ENCODE results near the gene BICD2. TPM values are rescaled to one million over a fixed set of nuclear protein-coding genes. Genes with fewer than 3 reads are reported as not detected.
A peak's percentile ranks its signal among the peaks of the same experiment; 100 is the strongest.

Gene BICD2
- polyA plus RNA-seq, 1 donor from 2014 or later = 32.8 TPM

GRCh38 chr9:92763721-92764380 is 782 bp downstream of the BICD2 start:
- no peaks in the 10 kb centered on the region for H3K27me3 Mint-ChIP-seq
- peak overlapping the region; percentile 84 to 97 (median 95) for H3K27ac Mint-ChIP-seq
- peaks cover 37 to 55% (median 53%) of the 10 kb centered on the region in 3 donors for H3K4me1 Mint-ChIP-seq
- no peaks in the 10 kb centered on the region for H3K9me3 Mint-ChIP-seq
- H3K36me3 Mint-ChIP-seq = peaks cover 2% of the 10 kb centered on the region
- H3K4me3 Mint-ChIP-seq = peak overlapping the region; percentile 89 to 99 (median 98)

DNA sequence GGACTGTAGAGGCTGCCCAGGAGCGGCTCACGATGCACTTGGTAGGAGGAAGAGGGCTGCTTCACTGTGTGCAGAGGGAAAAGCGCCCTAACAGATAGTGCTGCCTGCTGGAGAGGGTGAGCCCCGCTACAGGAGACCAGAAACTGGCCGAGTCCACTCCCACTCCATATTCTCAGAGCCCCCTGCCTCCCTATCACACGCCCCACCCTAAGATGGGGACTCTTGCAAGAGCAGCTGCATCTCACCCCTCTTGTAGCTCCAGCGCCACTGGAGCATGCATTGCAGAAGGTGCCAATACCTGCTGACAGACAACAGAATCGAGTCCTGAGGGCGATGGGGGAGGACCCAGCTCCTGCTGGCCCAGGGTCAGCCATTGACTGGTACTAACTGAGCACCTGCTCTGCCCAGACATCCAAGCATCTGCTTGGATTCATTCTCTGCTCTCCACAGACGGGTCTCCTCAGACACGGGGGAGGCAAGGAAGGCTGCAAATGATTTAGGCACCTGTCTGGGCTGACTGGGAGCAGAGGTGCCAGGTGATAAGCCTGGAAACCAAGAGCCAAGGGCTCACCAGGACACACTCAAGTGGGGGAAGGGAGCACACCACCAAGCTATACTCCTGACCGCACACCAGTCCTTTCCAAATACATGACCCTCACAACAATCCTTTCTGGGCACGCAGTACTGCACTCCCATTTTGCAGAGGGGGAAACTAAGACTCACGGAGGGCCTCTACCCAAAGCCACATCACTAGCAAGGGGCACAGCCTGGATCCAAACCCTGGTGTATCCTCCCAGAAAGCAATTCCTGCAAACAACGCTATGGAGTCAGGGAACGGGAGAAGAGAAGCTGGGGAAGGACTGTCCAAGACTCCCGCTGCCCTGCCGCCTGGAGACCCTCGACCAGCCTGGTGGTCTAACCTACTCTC is 1.6 kb downstream of the BICD2 start:
- Mint-ChIP-seq H3K27ac (peak overlapping the region; percentile 84 to 97 (median 95)), H3K36me3 (no peaks in the 10 kb centered on the region), H3K4me3 (peak overlapping the region; percentile 89 to 99 (median 98)), H3K4me1 (peaks cover 36 to 53% (median 53%) of the 10 kb centered on the region in 3 donors), H3K9me3 (no peaks in the 10 kb centered on the region), H3K27me3 (no peaks in the 10 kb centered on the region)

DNA sequence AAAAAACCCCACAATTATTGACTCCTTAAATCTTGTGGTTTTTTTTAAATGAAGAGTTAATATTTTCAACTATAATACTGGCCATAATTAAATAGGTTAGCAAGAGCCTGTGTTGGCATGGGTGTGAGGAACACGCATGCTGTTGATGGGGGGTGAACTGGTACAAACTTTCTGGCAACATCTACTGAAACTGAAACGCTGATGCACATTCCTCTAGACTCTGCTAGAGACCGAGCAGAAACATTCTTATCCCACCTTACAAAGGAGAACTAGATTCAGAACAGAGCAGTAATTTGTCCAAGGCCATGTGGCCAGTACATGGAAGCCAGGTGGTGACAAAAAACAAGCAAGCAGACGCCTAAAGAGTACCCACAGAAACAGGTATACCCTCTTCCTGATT is 2.4 kb downstream of the BICD2 start:
- peaks cover 2% of the 10 kb centered on the region for H3K36me3 Mint-ChIP-seq
- no peaks in the 10 kb centered on the region for H3K9me3 Mint-ChIP-seq
- H3K4me1 Mint-ChIP-seq = peaks cover 36 to 53% (median 53%) of the 10 kb centered on the region in 3 donors
- H3K4me3 Mint-ChIP-seq = peak overlapping the region; percentile 89 to 99 (median 98)
- peak overlapping the region in 2 of 3 donors; percentile 4 to 95 for H3K27ac Mint-ChIP-seq
- no peaks in the 10 kb centered on the region for H3K27me3 Mint-ChIP-seq

DNA sequence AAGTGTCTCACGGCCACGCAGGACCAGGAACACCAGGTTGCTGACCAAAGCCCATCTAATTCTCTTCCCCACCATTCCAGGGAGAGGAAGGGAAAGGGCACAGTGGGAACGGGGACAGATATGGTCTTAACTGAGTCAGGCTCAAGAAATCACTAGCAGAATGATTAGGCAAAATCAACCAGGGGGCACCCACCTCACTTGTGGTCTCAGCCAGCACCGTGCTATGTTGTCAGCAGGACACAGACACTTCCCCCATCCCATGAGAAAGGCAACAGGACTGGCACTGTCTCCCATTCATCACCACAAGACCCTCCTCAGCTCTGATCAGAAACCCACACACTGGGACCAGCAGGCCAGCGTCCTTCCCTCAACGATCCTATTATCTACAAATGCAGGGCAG is 2.9 kb downstream of the BICD2 start:
- H3K4me3 Mint-ChIP-seq = peak overlapping the region; percentile 2 to 89 (median 65)
- H3K4me1 Mint-ChIP-seq = peaks cover 39 to 49% (median 49%) of the 10 kb centered on the region in 3 donors
- no peaks in the 10 kb centered on the region for H3K27me3 Mint-ChIP-seq
- H3K27ac Mint-ChIP-seq = peak overlapping the region in 2 of 3 donors; percentile 44 to 95
- peaks cover 2% of the 10 kb centered on the region for H3K36me3 Mint-ChIP-seq
- no peaks in the 10 kb centered on the region for H3K9me3 Mint-ChIP-seq

DNA sequence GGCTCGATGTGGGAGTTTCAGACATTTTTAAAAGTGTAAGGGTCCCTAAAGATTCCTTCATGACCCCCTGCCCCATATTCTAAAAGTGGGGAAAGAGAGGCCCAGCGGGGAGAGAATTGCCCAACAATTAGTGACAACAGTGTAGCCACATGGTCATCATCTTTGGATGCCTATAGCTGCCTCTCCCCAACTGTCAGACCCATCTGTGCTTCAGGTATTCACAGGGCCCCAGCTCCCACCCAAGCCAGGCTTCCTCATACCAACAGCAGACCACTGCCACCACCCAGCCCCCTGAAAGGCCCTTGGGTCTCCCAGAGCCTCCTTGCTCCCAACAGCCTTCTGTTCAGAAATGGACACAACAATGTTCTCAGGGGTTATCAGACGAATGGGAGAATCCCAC is 4.1 kb downstream of the BICD2 start:
- no peaks in the 10 kb centered on the region for H3K9me3 Mint-ChIP-seq
- peaks cover 3% of the 10 kb centered on the region for H3K36me3 Mint-ChIP-seq
- H3K27ac Mint-ChIP-seq = peak overlapping the region in 2 of 3 donors; percentile 26 to 65
- H3K4me1 Mint-ChIP-seq = peaks cover 31 to 42% (median 41%) of the 10 kb centered on the region in 3 donors
- H3K27me3 Mint-ChIP-seq = no peaks in the 10 kb centered on the region
- H3K4me3 Mint-ChIP-seq = peak overlapping the region in 2 of 4 donors; percentile 37 to 89

- peak overlapping the region in 1 of 4 donors; percentile 66 for H3K4me3 Mint-ChIP-seq
- peaks cover 30 to 43% (median 40%) of the 10 kb centered on the region in 3 donors for H3K4me1 Mint-ChIP-seq
- no peaks in the 10 kb centered on the region for H3K9me3 Mint-ChIP-seq
Measured at GRCh38 chr9:92760070-92760469, 4.6 kb downstream of the BICD2 start.

GRCh38 chr9:92759446-92759845 is 5.2 kb downstream of the BICD2 start:
- Mint-ChIP-seq H3K36me3 (peaks cover 4% of the 10 kb centered on the region), H3K9me3 (no peaks in the 10 kb centered on the region), H3K27ac (peak overlapping the region in 2 of 3 donors; percentile 53 to 91), H3K4me3 (peak overlapping the region in 1 of 4 donors; percentile 66), H3K4me1 (peaks cover 33 to 45% (median 40%) of the 10 kb centered on the region in 3 donors), H3K27me3 (no peaks in the 10 kb centered on the region)

More at GRCh38 chr9:92760070-92760469, 4.6 kb downstream of the BICD2 start:
- H3K27ac Mint-ChIP-seq = peak overlapping the region in 1 of 3 donors; percentile 91
- no peaks in the 10 kb centered on the region for H3K27me3 Mint-ChIP-seq
- H3K36me3 Mint-ChIP-seq = peaks cover 4% of the 10 kb centered on the region

GRCh38 chr9:92756792-92757191 is 7.8 kb downstream of the BICD2 start:
- Mint-ChIP-seq H3K4me1 (peaks cover 31 to 46% (median 35%) of the 10 kb centered on the region in 3 donors), H3K27me3 (no peaks in the 10 kb centered on the region), H3K9me3 (no peaks in the 10 kb centered on the region), H3K4me3 (peak overlapping the region in 2 of 4 donors; percentile 28 to 68), H3K27ac (no peak overlapping the region), H3K36me3 (peaks cover 4% of the 10 kb centered on the region)

DNA sequence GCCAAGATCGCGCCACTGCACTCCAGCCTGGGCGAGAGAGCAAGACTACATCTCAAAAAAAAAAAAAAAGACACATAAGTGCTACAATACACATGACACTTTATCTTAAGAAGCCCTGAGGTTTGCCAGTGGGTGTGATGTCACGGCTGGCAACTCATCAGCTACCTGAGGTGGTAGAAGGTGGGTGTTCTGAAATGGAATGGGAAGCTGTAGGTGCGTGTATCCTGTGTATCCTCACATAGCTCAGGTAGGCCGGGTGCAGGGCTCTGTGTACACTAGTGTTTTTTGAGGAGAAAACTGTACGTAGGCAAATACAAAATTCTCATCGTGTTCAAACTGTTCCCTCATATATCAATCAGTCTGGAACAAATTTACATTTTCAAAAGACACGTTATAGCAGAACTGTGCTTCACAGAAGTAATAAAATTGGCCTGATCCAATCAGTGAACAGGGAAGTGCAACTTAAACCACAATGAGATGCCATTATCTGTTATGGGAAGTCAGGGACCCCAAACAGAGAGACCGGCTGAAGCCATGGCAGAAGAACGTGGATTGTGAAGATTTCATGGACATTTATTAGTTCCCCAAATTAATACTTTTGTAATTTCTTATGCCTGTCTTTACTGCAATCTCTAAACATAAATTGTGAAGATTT is 10.4 kb downstream of the BICD2 start:
- peaks cover 28 to 36% (median 34%) of the 10 kb centered on the region in 3 donors for H3K4me1 Mint-ChIP-seq
- peak overlapping the region in 1 of 4 donors; percentile 58 for H3K4me3 Mint-ChIP-seq
- no peak overlapping the region for H3K27ac Mint-ChIP-seq
- H3K36me3 Mint-ChIP-seq = peaks cover 4% of the 10 kb centered on the region
- no peaks in the 10 kb centered on the region for H3K9me3 Mint-ChIP-seq
- H3K27me3 Mint-ChIP-seq = no peaks in the 10 kb centered on the region

- Mint-ChIP-seq H3K36me3 (peaks cover 4% of the 10 kb centered on the region), H3K4me3 (peak overlapping the region in 1 of 4 donors; percentile 38), H3K4me1 (peaks cover 24 to 40% (median 37%) of the 10 kb centered on the region in 3 donors), H3K27ac (peak overlapping the region in 1 of 3 donors; percentile 9), H3K27me3 (no peaks in the 10 kb centered on the region), H3K9me3 (no peaks in the 10 kb centered on the region)
Measured at GRCh38 chr9:92752812-92753404, 11.7 kb downstream of the BICD2 start.

DNA sequence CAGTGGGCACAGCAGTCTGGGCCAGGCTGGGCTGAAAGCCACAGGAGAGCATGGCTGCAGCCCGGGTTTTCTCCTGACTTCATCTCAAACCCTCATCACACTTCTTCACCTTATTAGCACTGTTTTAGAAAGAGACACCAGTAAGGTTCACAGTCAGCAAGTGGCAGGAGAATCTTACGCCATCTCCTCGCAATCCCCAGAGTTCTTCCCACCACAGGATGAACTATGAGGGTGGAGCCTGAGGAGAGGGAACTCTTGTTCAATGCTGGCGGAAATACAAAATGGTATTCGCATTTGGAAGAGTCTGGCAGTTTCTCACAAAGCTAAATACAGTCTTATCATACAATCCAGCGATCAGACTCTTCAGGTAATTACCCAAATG is 14.7 kb downstream of the BICD2 start:
- Mint-ChIP-seq H3K4me1 (peaks cover 27 to 54% (median 39%) of the 10 kb centered on the region in 3 donors), H3K27ac (peak overlapping the region in 1 of 3 donors; percentile 19), H3K36me3 (no peaks in the 10 kb centered on the region), H3K9me3 (no peaks in the 10 kb centered on the region), H3K4me3 (no peak overlapping the region), H3K27me3 (no peaks in the 10 kb centered on the region)

DNA sequence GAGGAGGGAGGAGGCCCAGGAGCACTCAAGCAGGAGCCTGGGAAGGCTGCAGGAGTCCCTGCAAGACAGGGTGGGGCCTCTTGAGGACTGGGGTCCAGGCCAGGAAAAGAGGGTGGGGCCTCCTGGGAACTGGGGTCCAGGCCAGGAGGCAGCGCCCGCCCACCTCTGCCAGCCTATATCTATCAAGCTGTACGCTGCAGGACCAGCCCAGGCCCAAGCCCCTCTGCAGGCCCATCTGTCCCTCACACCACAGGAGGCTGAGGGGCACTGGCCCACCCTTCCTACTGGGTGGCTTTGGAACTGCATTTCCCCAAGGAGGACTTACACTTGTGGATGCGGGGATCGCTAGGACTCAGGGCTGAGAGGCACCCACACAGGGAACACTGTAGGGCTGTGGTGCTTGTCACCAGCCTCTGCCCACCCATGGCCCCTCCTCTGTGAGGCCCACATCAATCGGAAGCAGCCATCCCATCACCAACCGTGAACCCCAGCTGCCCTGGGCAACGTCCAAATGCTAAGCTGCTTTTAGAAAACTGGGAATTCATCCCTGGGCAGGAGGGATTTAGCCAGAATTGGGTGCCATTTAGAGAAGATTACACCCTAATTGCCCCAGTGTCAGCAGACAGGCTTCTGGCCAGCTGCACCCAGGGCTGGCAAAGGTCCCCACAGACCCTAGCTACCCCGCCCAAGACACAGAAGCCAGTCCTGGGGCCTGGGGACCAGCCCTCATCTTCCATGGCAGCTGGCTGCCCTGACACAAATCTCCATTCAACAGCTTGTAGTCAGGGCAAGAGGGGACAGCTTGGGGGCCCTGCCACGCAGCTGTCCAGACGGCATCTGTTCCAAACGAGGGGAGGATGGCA is 15.3 kb downstream of the BICD2 start:
- Mint-ChIP-seq H3K4me1 (peaks cover 28 to 52% (median 38%) of the 10 kb centered on the region in 3 donors), H3K9me3 (no peaks in the 10 kb centered on the region), H3K27ac (peak overlapping the region in 1 of 3 donors; percentile 19), H3K27me3 (no peaks in the 10 kb centered on the region), H3K4me3 (no peak overlapping the region), H3K36me3 (no peaks in the 10 kb centered on the region)

DNA sequence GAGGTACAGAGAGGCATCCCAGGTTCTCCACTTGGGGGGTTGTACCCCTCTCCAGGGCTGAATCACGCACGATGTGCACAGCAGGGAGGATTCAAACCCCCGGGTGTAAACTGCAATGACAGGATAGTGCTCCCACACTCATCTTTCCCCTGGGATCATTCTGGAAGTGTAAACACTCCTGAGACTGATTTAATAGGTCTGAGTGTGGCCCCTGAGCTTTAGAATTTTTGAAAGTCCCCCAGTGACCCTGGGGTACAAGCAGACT is 16.5 kb downstream of the BICD2 start:
- no peaks in the 10 kb centered on the region for H3K9me3 Mint-ChIP-seq
- H3K4me1 Mint-ChIP-seq = peaks cover 36 to 57% (median 42%) of the 10 kb centered on the region in 3 donors
- no peak overlapping the region for H3K27ac Mint-ChIP-seq
- no peaks in the 10 kb centered on the region for H3K27me3 Mint-ChIP-seq
- no peak overlapping the region for H3K4me3 Mint-ChIP-seq
- H3K36me3 Mint-ChIP-seq = no peaks in the 10 kb centered on the region
